DOHH2 (cell line): ENCODE measurements around the gene ZNF765.
"Not testable (repeated sequence)": the region's sequence is repeated elsewhere in the genome, so short reads cannot be mapped to it uniquely, and the experiment has no call there.

Experiments
- H3F3A ChIP-seq: fragments of 200-600 bp; sonication (generic), shearing (Covaris generic); 2 replicates; pipeline ENCODE4 v1.6.0; 2016; ENCODE audit warnings: antibody characterized with exemption, mild to moderate bottlenecking; ENCODE audit not compliant: control insufficient read depth, insufficient read depth
- H3K27ac ChIP-seq: fragments of 200-600 bp; sonication (generic); 2 replicates; pipeline ENCODE4 v1.5.1; 2014; ENCODE audit warnings: low read depth, mild to moderate bottlenecking, low read length, moderate library complexity
- H3K27me3 ChIP-seq: fragments of 200-600 bp; sonication (generic); 2 replicates; pipeline ENCODE4 v1.6.1; 2014; ENCODE audit warnings: mild to moderate bottlenecking, low read length, mixed read lengths; ENCODE audit not compliant: control insufficient read depth
- H3K36me3 ChIP-seq: fragments of 200-600 bp; sonication (generic); 2 replicates; pipeline ENCODE4 v1.6.1; 2014; ENCODE audit warnings: mild to moderate bottlenecking, low read length, moderate library complexity, mixed read lengths; ENCODE audit not compliant: control insufficient read depth
- H3K4me1 ChIP-seq: fragments of 200-600 bp; sonication (generic); 2 replicates; pipeline ENCODE4 v1.6.1; 2014; ENCODE audit warnings: mild to moderate bottlenecking, low read length, mixed read lengths; ENCODE audit not compliant: control insufficient read depth
- H3K4me2 ChIP-seq: fragments of 200-600 bp; sonication (generic); 2 replicates; pipeline ENCODE4 v1.6.0; 2014; ENCODE audit warnings: mild to moderate bottlenecking, low read length, moderate library complexity
- H3K4me3 ChIP-seq: fragments of 200-600 bp; sonication (generic); 2 replicates; pipeline ENCODE4 v1.5.1; 2014; ENCODE audit warnings: mild to moderate bottlenecking, low read length, mixed read lengths
- H3K79me2 ChIP-seq: fragments of 200-600 bp; sonication (generic); 2 replicates; pipeline ENCODE4 v1.6.1; 2014; ENCODE audit warnings: mild to moderate bottlenecking, low read length, mixed read lengths; ENCODE audit not compliant: control insufficient read depth
- H3K9me2 ChIP-seq: fragments of 200-600 bp; sonication (generic); replicated peaks from 2 replicates; pipeline ENCODE4 v1.6.1; 2014; ENCODE audit warnings: mild to moderate bottlenecking, low read length, mixed read lengths; ENCODE audit not compliant: control insufficient read depth
- H3K9me3 ChIP-seq: fragments of 200-600 bp; sonication (generic); 2 replicates; pipeline ENCODE4 v1.6.1; 2014; ENCODE audit warnings: antibody characterized with exemption, low read length, mixed read lengths; ENCODE audit not compliant: control insufficient read depth, insufficient read depth
- H4K20me1 ChIP-seq: fragments of 200-600 bp; sonication (generic); 2 replicates; pipeline ENCODE4 v1.6.0; 2014; ENCODE audit warnings: low read depth, mild to moderate bottlenecking, antibody characterized with exemption, low read length, moderate library complexity; ENCODE audit not compliant: control insufficient read depth, insufficient read depth
- EZH2phosphoT487 ChIP-seq: fragments of 200-600 bp; sonication (generic); IDR thresholded peaks from 2 replicates; pipeline ENCODE4 v1.6.1; 2017; ENCODE audit warnings: borderline replicate concordance, mild to moderate bottlenecking, antibody characterized with exemption, low read length, moderate library complexity, mixed read lengths
- TF ChIP-seq, protein P1 (sequence below): fragments of 200-600 bp; sonication (generic); IDR thresholded peaks from one replicate; pipeline ENCODE4 v1.5.1; 2014; ENCODE audit warnings: antibody characterized with exemption, mild to moderate bottlenecking, low read depth, low read length; ENCODE audit not compliant: poor library complexity, severe bottlenecking

The ZNF765 gene

DNA sequence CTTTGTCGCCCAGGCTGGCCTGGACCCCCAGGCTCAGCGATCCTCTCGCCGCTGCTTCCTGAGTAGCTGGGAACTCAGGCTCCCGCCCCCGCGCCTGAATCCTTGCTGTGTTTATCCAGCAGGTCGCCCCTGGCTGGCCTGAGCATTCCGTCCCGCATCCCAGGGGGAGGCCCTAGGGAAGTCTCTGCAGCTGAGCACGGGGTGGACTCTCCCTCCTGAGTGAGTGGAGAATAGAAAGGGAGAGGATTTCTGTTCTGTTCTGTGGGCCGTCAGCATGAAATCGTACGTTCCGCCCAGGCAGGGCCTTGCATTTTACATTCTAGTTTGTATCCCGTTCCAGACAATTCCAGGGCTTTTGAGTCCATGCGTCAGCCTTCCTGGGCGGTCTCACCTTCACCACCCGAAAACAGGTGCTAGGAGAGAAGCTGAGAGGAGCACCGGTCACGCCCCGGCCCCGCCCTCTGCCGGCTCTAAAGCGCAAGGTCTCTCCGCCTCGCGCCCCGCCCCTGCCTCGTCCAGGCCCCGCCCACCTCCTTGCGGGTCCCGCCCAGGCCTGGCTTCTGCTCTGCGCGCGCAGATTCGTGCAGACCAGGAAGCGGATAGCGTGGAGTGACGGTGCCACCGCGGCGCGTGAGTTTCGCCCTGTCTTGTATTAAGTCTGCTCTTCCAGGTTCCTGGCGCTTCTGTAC, 36.6 kb downstream of the ZNF765 start, which contains the start of gene ZNF761:
ZNF761 (plus strand) TSS at position 586 of the 689 bp plus-strand sequence. CDS start 15,285 bp downstream, outside the sequence.
- TF ChIP-seq EZH2phosphoT487 = no peak
- TF ChIP-seq, protein P1, sequence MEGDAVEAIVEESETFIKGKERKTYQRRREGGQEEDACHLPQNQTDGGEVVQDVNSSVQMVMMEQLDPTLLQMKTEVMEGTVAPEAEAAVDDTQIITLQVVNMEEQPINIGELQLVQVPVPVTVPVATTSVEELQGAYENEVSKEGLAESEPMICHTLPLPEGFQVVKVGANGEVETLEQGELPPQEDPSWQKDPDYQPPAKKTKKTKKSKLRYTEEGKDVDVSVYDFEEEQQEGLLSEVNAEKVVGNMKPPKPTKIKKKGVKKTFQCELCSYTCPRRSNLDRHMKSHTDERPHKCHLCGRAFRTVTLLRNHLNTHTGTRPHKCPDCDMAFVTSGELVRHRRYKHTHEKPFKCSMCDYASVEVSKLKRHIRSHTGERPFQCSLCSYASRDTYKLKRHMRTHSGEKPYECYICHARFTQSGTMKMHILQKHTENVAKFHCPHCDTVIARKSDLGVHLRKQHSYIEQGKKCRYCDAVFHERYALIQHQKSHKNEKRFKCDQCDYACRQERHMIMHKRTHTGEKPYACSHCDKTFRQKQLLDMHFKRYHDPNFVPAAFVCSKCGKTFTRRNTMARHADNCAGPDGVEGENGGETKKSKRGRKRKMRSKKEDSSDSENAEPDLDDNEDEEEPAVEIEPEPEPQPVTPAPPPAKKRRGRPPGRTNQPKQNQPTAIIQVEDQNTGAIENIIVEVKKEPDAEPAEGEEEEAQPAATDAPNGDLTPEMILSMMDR = no peak
- Histone ChIP-seq H3K4me2 (peak within 1 kb of the TSS; percentile 84), H3K4me1 (peaks cover 11% of the 10 kb centered on the region), H3K36me3 (peaks cover 33% of the 10 kb centered on the region), H3K9me2 (no peaks in the 10 kb centered on the region), H3K9me3 (peaks cover 15% of the 10 kb centered on the region; the same call in 1 of the 2 replicates), H3K4me3 (peak within 1 kb of the TSS; percentile 87), H3K27me3 (no peaks in the 10 kb centered on the region), H3K27ac (no peak within 1 kb of the TSS; the same call in 1 of the 2 replicates), H3K79me2 (peaks cover 34% of the 10 kb centered on the region), H3F3A (no peaks in the 10 kb centered on the region), H4K20me1 (no peaks in the 10 kb centered on the region)

DNA sequence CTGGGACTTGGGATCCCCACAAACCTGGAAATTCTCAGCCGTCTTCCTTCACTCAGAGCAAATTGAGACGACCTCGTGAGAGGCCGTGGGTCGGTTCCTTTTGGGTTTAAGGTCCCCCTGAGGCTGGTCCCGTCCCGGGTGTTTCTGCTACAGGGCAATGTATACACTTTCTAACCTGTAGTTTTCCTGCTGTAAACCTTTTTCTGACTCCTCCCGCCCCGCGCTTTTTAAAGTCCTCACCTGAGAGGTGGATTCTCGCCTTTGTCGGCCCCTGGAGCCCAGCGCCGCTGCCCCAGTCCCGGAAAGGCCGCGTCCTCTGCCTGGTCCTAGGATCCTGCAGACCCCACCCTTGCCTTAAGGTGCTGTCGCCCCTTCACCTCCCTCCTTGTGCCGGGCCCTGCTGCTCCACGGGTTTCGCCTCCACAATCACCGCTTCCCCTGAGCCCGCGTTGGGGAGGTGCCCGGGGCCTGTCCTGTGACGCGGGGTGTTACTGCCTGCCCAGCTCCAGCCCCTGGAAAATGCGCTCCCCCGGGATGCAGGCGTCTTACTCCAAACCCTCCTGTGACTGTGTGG, 37.2 kb downstream of the ZNF765 start:
- peak overlapping the region; percentile 87 for H3K4me3 ChIP-seq
- no peaks in the 10 kb centered on the region for H4K20me1 ChIP-seq
- H3K4me2 ChIP-seq = peak overlapping the region; percentile 84
- peaks cover 11% of the 10 kb centered on the region for H3K4me1 ChIP-seq
- H3K27ac ChIP-seq = no peak overlapping the region; the same call in 1 of the 2 replicates
- TF ChIP-seq, protein P1 = no peak
- no peak for TF ChIP-seq EZH2phosphoT487
- peaks cover 38% of the 10 kb centered on the region for H3K79me2 ChIP-seq
- H3K27me3 ChIP-seq = no peaks in the 10 kb centered on the region
- H3K9me2 ChIP-seq = no peaks in the 10 kb centered on the region
- no peaks in the 10 kb centered on the region for H3F3A ChIP-seq
- H3K36me3 ChIP-seq = peaks cover 38% of the 10 kb centered on the region
- peaks cover 19% of the 10 kb centered on the region; the same call in 1 of the 2 replicates for H3K9me3 ChIP-seq

DNA sequence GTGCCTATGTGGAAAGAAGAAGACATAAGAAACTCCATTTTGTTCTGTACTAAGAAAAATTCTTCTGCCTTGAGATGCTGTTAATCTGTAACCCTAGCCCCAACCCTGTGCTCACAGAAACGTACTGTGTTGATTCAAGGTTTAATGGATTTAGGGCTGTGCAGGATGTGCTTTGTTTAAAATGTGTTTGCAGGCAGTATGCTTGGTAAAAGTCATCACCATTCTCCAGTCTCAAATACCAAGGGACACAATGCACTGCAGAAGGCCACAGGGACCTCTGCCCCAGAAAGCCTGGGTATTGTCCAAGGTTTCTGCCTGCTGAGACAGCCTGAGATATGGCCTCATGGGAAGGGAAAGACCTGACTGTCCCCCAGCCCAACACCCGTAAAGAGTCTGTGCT, 48.9 kb downstream of the ZNF765 start:
- not testable (repeated sequence) for H3K9me2 ChIP-seq, H3K4me1 ChIP-seq, H3K27me3 ChIP-seq, H3F3A ChIP-seq, H3K79me2 ChIP-seq, H4K20me1 ChIP-seq, H3K4me3 ChIP-seq, H3K27ac ChIP-seq, H3K4me2 ChIP-seq
- Histone ChIP-seq H3K9me3 (peaks cover 20% of the 10 kb centered on the region; the same call in 1 of the 2 replicates), H3K36me3 (peaks cover 51% of the 10 kb centered on the region)

DNA sequence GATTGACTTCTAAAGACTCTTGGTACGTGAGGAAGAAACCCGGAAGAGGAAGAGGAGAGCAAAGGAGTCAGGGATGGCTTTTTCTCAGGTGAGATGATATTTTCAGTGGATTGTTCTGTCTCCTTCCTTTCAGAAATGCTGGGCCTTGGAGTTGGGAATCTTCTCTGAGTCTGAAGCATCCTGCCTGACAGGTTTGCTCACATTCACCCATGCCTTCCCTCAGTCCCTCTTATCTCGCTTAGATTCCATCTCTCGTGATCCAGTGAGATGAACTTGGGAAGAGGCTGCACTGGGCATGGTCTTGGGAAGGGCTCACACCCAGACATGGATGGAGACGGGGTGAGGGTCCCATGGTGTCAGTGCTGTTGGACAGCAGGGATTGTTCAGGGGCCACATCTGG, 52.2 kb downstream of the ZNF765 start:
- H3K9me2 ChIP-seq, H3K4me3 ChIP-seq, H3K4me1 ChIP-seq, H3K27me3 ChIP-seq, H3K79me2 ChIP-seq, H3F3A ChIP-seq, H4K20me1 ChIP-seq, H3K27ac ChIP-seq, H3K4me2 ChIP-seq: not testable (repeated sequence)
- peaks cover 53% of the 10 kb centered on the region for H3K36me3 ChIP-seq
- H3K9me3 ChIP-seq = peaks cover 11% of the 10 kb centered on the region; the same call in 1 of the 2 replicates
